Testis (tissue), 3 donors: ENCODE measurements around the gene DNM3. TPM values are rescaled to one million over a fixed set of nuclear protein-coding genes. Genes with fewer than 3 reads are reported as not detected.

Experiments used
- DNase-seq: peaks from one replicate; pipeline ENCODE4 v3.0.0-alpha.2; 2019
- H3K27ac ChIP-seq, 2 donors: fragments of 200-600 bp; sonication (generic); one replicate each; pipeline ENCODE4 v1.5.1; 2019
- H3K27me3 ChIP-seq: fragments of 200-600 bp; sonication (generic); one replicate; pipeline ENCODE4 v1.5.1; 2019
- H3K36me3 ChIP-seq: fragments of 200-600 bp; sonication (generic); one replicate; pipeline ENCODE4 v1.5.1; 2017; ENCODE audit warnings: low read depth; ENCODE audit errors: missing control alignments
- H3K4me1 ChIP-seq: fragments of 200-600 bp; sonication (generic); one replicate; pipeline ENCODE4 v1.5.1; 2019
- H3K4me3 ChIP-seq, 2 donors: fragments of 200-600 bp; sonication (generic); one replicate each; pipeline ENCODE4 v1.5.1; 2017 to 2019
- H3K9me3 ChIP-seq: fragments of 200-600 bp; sonication (generic); one replicate; pipeline ENCODE4 v1.5.1; 2017
- POLR2A ChIP-seq: fragments of 450-650 bp; IDR thresholded peaks from one replicate; pipeline ENCODE4 v1.6.1; 2017; ENCODE audit warnings: antibody characterized with exemption, mild to moderate bottlenecking, moderate library complexity
- WGBS, 2 donors: methylation state at CpG; one replicate each; pipeline ENCODE4 v1.1.5; 2018; 5-methylcytosine and 5-hydroxymethylcytosine counted together
- intact Hi-C: fragments of 100-400 bp; cut with DNase I; formaldehyde crosslinking; loops from one replicate; pipeline ENCODE4 v1.15.1; 2023; ENCODE audit warnings: low total_unique reads
- polyA plus RNA-seq: library from polyadenylated mRNA; stranded (reverse); fragments of 350-450 nt; fragmentation: Illumina TruSeq; extraction: RNeasy Lipid Tissue Mini Kit (QIAGEN cat#74804); gene quantifications from one replicate; pipeline ENCODE4 v1.2.3, GENCODE V29; 2014; ENCODE audit warnings: low read depth, low replicate concordance; ENCODE audit not compliant: insufficient read depth
- total RNA-seq, 2 donors: library from RNA; depleted of rRNA; stranded (reverse); fragments of >200 nt; gene quantifications; one replicate each; pipeline ENCODE4 v1.2.3, GENCODE V29; 2016
- TF ChIP-seq, protein P1 (sequence below), 3 experiments: fragments of 450-650 bp in 2 of 3; fragments of 200-600 bp in 1 of 3; sonication (generic) in 1 of 3; IDR thresholded peaks; one replicate each; pipeline ENCODE4 v1.5.1; 2016 to 2019; ENCODE audit warnings: antibody characterized with exemption in 3 of 3, mild to moderate bottlenecking in 2 of 3, moderate library complexity in 1 of 3

DNM3 gene
- total and polyA plus RNA-seq, 3 donors from 2014 or later: 4.9 to 10.2 (median 8.4) TPM

DNA sequence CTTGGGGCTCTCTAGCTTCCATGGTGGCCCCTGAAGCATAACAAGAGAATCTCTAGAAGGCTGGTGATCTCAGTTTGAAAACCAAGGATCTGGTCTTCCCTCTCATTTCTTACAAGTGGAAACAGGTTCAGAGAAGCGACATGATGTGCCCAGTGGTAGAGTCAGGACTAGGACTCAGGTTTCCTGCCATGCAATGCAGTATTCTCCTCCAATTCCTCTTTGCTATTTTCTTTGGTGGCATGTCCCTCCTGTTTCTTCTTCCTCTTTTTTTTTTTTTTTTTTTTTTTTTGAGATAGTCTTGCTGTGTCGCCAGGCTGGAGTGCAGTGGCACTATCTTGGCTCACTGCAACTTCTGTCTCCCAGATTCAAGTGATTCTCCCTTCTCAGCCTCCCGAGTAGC lies 383.6 kb downstream of the DNM3 start:
- DNase-seq: no peak
- Histone ChIP-seq H3K27me3 (no peaks in the 10 kb centered on the region), H3K4me1 (no peaks in the 10 kb centered on the region), H3K4me3 (no peak overlapping the region), H3K27ac (no peak overlapping the region), H3K9me3 (no peaks in the 10 kb centered on the region), H3K36me3 (no peaks in the 10 kb centered on the region)
- 83 to 100% methylated on average over 3 of the region's 3 CpGs for WGBS, 2 donors
- intact Hi-C loops: no loop called here
- TF ChIP-seq POLR2A: no peak
- TF ChIP-seq, protein P1, sequence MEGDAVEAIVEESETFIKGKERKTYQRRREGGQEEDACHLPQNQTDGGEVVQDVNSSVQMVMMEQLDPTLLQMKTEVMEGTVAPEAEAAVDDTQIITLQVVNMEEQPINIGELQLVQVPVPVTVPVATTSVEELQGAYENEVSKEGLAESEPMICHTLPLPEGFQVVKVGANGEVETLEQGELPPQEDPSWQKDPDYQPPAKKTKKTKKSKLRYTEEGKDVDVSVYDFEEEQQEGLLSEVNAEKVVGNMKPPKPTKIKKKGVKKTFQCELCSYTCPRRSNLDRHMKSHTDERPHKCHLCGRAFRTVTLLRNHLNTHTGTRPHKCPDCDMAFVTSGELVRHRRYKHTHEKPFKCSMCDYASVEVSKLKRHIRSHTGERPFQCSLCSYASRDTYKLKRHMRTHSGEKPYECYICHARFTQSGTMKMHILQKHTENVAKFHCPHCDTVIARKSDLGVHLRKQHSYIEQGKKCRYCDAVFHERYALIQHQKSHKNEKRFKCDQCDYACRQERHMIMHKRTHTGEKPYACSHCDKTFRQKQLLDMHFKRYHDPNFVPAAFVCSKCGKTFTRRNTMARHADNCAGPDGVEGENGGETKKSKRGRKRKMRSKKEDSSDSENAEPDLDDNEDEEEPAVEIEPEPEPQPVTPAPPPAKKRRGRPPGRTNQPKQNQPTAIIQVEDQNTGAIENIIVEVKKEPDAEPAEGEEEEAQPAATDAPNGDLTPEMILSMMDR (IDR thresholded peaks at IDR 0.05): no peak

DNA sequence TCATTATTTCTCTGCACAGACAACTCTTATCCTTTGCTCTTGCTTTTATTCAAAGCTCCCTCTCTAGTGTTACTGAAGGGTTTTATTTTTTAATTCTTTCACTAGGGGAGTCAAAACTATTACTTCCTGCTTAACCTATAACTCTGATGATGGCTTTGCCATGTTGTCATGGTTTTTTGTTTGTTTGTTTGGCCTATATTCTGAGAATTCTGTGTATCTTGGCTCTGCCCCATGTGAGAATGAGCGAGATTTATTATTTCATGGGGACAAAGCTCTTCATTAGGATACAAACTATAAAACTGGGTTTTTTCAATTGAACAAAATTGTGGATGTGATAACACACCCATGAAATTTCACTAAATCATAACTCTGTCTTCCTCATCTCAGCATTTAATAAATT lies 388.6 kb downstream of the DNM3 start:
- Histone ChIP-seq H3K4me3 (no peak overlapping the region), H3K9me3 (no peaks in the 10 kb centered on the region), H3K27ac (no peak overlapping the region), H3K36me3 (no peaks in the 10 kb centered on the region), H3K4me1 (no peaks in the 10 kb centered on the region), H3K27me3 (no peaks in the 10 kb centered on the region)
- no peak for DNase-seq
- intact Hi-C loops: no loop called here
- WGBS, 2 donors: 67 to 78% methylated on average over 1 of the region's 1 CpG
- no peak for TF ChIP-seq POLR2A
- TF ChIP-seq, protein P1 (IDR thresholded peaks at IDR 0.05): no peak

DNA sequence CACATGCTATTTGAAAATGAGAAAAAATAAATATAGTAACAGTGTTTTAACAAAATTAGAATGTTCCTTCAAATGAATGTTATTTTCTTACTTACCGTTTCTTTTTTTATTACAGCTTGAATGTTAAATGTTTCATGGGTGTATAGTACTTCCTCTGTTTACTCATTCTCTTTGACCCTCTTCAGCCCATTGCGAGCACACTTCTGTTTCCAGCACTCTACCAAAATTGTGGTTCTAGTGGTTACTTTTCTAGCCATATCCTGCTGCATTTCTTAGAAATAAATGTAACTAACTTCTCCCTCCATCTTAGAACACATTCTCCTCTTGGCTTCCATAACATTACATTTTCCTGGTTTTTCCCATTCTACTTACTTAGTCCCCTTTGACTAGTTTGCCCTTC lies 389.2 kb downstream of the DNM3 start:
- intact Hi-C loops: no loop called here
- Histone ChIP-seq H3K36me3 (no peaks in the 10 kb centered on the region), H3K27me3 (no peaks in the 10 kb centered on the region), H3K27ac (no peak overlapping the region), H3K9me3 (no peaks in the 10 kb centered on the region), H3K4me3 (no peak overlapping the region), H3K4me1 (no peaks in the 10 kb centered on the region)
- no peak for DNase-seq
- WGBS, 2 donors: 85 to 87% methylated on average over 2 of the region's 2 CpGs
- TF ChIP-seq POLR2A: no peak
- TF ChIP-seq, protein P1 (IDR thresholded peaks at IDR 0.05): no peak

DNA sequence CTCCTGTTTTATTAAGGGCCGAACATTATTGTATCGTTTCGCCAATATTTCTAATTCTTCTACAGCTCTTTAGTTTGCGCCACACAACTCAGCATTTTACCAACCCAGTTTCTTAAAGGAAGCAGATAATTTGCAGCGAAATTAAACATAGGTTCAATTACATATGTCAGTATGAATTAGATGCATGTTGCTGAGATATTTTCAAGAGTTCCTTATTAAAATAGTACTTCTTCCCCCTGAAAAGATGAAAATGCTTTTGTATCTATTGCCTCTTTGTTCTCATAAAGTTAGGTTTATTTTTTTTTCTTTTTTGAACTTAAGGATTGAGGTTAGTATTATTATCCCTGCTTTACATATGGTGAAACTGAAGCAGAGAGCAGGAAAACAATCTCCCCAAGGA lies 395.7 kb downstream of the DNM3 start:
- Histone ChIP-seq H3K36me3 (no peaks in the 10 kb centered on the region), H3K9me3 (no peaks in the 10 kb centered on the region), H3K27me3 (no peaks in the 10 kb centered on the region), H3K27ac (no peak overlapping the region), H3K4me1 (no peaks in the 10 kb centered on the region), H3K4me3 (no peak overlapping the region)
- DNase-seq: no peak
- 95 to 98% methylated on average over 5 of the region's 5 CpGs for WGBS, 2 donors
- intact Hi-C loops: no loop called here
- TF ChIP-seq, protein P1 (IDR thresholded peaks at IDR 0.05): no peak
- no peak for TF ChIP-seq POLR2A

DNA sequence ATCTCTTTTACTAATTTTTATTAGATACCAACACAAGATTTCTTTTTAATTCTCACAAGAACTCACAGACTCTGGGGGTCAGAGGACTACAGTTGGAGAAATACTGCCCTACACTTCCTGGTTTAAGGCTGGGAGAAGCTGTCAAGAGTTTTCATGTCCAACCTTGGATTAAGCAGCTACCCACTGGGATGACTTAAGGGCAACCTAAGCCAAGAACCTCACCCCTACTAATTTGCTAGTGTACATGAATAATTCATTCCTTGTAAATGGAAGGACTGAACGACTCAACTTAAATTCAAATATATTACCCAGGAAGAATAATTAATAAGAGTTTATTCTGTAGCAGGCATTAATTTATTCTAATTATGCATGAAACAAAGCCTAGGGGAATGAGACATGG lies 396.9 kb downstream of the DNM3 start:
- TF ChIP-seq, protein P1 (IDR thresholded peaks at IDR 0.05): no peak
- TF ChIP-seq POLR2A: no peak
- Histone ChIP-seq H3K36me3 (no peaks in the 10 kb centered on the region), H3K27me3 (no peaks in the 10 kb centered on the region), H3K4me1 (no peaks in the 10 kb centered on the region), H3K4me3 (no peak overlapping the region), H3K27ac (no peak overlapping the region), H3K9me3 (no peaks in the 10 kb centered on the region)
- DNase-seq: no peak
- intact Hi-C loops: no loop called here
- 87 to 91% methylated on average over 1 of the region's 1 CpG for WGBS, 2 donors
